Spleen (tissue), 11 donors: ENCODE data around the gene MYOZ2. TPM values are rescaled to one million over a fixed set of nuclear protein-coding genes. Genes with fewer than 3 reads are reported as not detected.

Experiments used
- DNase-seq: peaks from one replicate; pipeline ENCODE4 v3.0.0-alpha.2; 2020
- H3K27ac ChIP-seq, 8 donors: fragments of 200-600 bp; sonication (generic) in 7 of 8; 1 replicate in 4 of 8; 2 replicates in 4 of 8; pipeline versions ENCODE4 v1.5.0 to v1.8.0; 2016 to 2021; ENCODE audit warnings: inconsistent platforms in 4 of 8, mild to moderate bottlenecking in 4 of 8, moderate library complexity in 1 of 8
- H3K27me3 ChIP-seq, 7 donors: fragments of 200-600 bp; sonication (generic) in 6 of 7; replicated peaks in 1 of 7; 1 replicate in 4 of 7; 2 replicates in 3 of 7; pipeline versions ENCODE4 v1.5.0 to v1.8.0; 2016 to 2021; ENCODE audit warnings: inconsistent platforms in 3 of 7, mild to moderate bottlenecking in 1 of 7
- H3K36me3 ChIP-seq, 6 donors: fragments of 200-600 bp; sonication (generic) in 5 of 6; 1 replicate in 4 of 6; 2 replicates in 2 of 6; pipeline versions ENCODE4 v1.5.0 to v1.8.0; 2016 to 2021; ENCODE audit warnings: inconsistent platforms in 2 of 6
- H3K4me1 ChIP-seq, 6 donors: fragments of 200-600 bp; sonication (generic) in 5 of 6; 1 replicate in 3 of 6; 2 replicates in 3 of 6; pipeline versions ENCODE4 v1.5.0 to v1.8.0; 2016 to 2021; ENCODE audit warnings: inconsistent platforms in 3 of 6
- H3K4me3 ChIP-seq, 8 donors: fragments of 200-600 bp; sonication (generic) in 7 of 8; 1 replicate in 4 of 8; 2 replicates in 4 of 8; pipeline versions ENCODE4 v1.5.0 to v1.8.0; 2016 to 2021; ENCODE audit warnings: inconsistent platforms in 4 of 8, mild to moderate bottlenecking in 4 of 8, moderate library complexity in 2 of 8
- H3K9me3 ChIP-seq, 8 donors: fragments of 200-600 bp; sonication (generic) in 7 of 8; 1 replicate in 4 of 8; 2 replicates in 4 of 8; pipeline versions ENCODE4 v1.5.0 to v1.8.0; 2016 to 2021; ENCODE audit warnings: inconsistent platforms in 4 of 8
- CTCF ChIP-seq, 11 experiments: fragments of 200-600 bp in 7 of 11; fragments of 450-650 bp in 4 of 11; sonication (generic) in 4 of 11; IDR thresholded peaks in 8 of 11; conservative IDR thresholded peaks in 3 of 11; 1 replicate in 7 of 11; 2 replicates in 4 of 11; pipeline versions ENCODE4 v1.4.0 to v1.8.0; 2016 to 2021; ENCODE audit warnings: antibody characterized with exemption in 11 of 11, inconsistent platforms in 4 of 11, mild to moderate bottlenecking in 1 of 11
- POLR2A ChIP-seq, 3 donors: fragments of 450-650 bp; IDR thresholded peaks; one replicate each; pipeline ENCODE4 v1.5.1; 2017; ENCODE audit warnings: antibody characterized with exemption in 3 of 3, mild to moderate bottlenecking in 1 of 3
- POLR2AphosphoS5 ChIP-seq, 3 donors: sonication (generic); formaldehyde crosslinking; IDR thresholded peaks; one replicate each; pipeline ENCODE4 v1.5.1; 2017; ENCODE audit warnings: antibody characterized with exemption in 3 of 3
- WGBS, 5 donors: extraction: QIAGEN DNeasy Blood & Tissue Kit in 3 of 5; methylation state at CpG; one replicate each; pipeline versions ENCODE4 v1.1.5 to v1.1.7; 2013 to 2018; 5-methylcytosine and 5-hydroxymethylcytosine counted together
- intact Hi-C: fragments of 100-400 bp; cut with DNase I; formaldehyde crosslinking; loops from one replicate; pipeline ENCODE4 v1.15.0; 2023; ENCODE audit warnings: low total_unique reads
- polyA plus RNA-seq, 3 donors: library from polyadenylated mRNA; stranded (reverse); fragments of 200-250 nt; gene quantifications; one replicate each; pipeline ENCODE4 v1.2.1, GENCODE V29; 2013
- total RNA-seq, 7 donors: library from RNA; depleted of rRNA in 3 of 7; stranded (reverse); fragments of >200 nt in 3 of 7; fragmentation: NEBNext Ultra II Directional in 4 of 7; extraction: Animal tissue kit (Norgen Biotek cat#: 25700) in 4 of 7; gene quantifications; one replicate each; pipeline versions ENCODE4 v1.1.0 to v1.2.1, GENCODE V29; 2016 to 2021
- donor health status: healthy with polysubstance abuse.
- donor health status: DM: no; HTN: no; CAD: no; lungs with moderate emphysema.
- donor health status: DM: no; HTN: no; CAD: no.
- donor health status: Bipolar disorder and iron deficiency.
- donor health status: healthy.
- donor health status: DM: no; HTN: no; CAD: no.
- donor health status: DM: yes; HTN: yes; CAD: no.

MYOZ2 gene
- total and polyA plus RNA-seq, 10 donors, result 0.26 to 0.54 (median 0.41) TPM; not detected in 1

GRCh38 chr4:119125931-119126330, 9.7 kb upstream of the MYOZ2 start:
- intact Hi-C loops, result no loop called here
- H3K4me1 ChIP-seq, result peaks cover 0 to 9% (median 3%) of the 10 kb centered on the region in 6 donors
- no peak for DNase-seq
- no peak overlapping the region for H3K27ac ChIP-seq
- TF ChIP-seq POLR2AphosphoS5 (IDR thresholded peaks at IDR 0.05), result no peak
- no peak for TF ChIP-seq CTCF (IDR thresholded peaks at IDR 0.05 in 8 of 11, conservative IDR thresholded peaks at IDR 0.05 in 3 of 11)
- TF ChIP-seq POLR2A (IDR thresholded peaks at IDR 0.05), result no peak
- no peaks in the 10 kb centered on the region for H3K27me3 ChIP-seq
- no peaks in the 10 kb centered on the region for H3K9me3 ChIP-seq
- no peaks in the 10 kb centered on the region for H3K36me3 ChIP-seq
- no peak overlapping the region for H3K4me3 ChIP-seq

- Histone ChIP-seq H3K27ac (no peak overlapping the region), H3K4me3 (no peak overlapping the region), H3K27me3 (no peaks in the 10 kb centered on the region), H3K4me1 (peaks cover 0 to 9% (median 3%) of the 10 kb centered on the region in 6 donors), H3K9me3 (no peaks in the 10 kb centered on the region), H3K36me3 (no peaks in the 10 kb centered on the region)
- no peak for DNase-seq
- TF ChIP-seq CTCF (IDR thresholded peaks at IDR 0.05 in 8 of 11, conservative IDR thresholded peaks at IDR 0.05 in 3 of 11) (no peak), POLR2A (IDR thresholded peaks at IDR 0.05) (no peak), POLR2AphosphoS5 (IDR thresholded peaks at IDR 0.05) (no peak)
- WGBS, 5 donors, result 60 to 87% (median 76%) methylated on average over 3 of the region's 3 CpGs
- intact Hi-C loops, result no loop called here
Observed at GRCh38 chr4:119128148-119128547, 7.5 kb upstream of the MYOZ2 start.

DNA sequence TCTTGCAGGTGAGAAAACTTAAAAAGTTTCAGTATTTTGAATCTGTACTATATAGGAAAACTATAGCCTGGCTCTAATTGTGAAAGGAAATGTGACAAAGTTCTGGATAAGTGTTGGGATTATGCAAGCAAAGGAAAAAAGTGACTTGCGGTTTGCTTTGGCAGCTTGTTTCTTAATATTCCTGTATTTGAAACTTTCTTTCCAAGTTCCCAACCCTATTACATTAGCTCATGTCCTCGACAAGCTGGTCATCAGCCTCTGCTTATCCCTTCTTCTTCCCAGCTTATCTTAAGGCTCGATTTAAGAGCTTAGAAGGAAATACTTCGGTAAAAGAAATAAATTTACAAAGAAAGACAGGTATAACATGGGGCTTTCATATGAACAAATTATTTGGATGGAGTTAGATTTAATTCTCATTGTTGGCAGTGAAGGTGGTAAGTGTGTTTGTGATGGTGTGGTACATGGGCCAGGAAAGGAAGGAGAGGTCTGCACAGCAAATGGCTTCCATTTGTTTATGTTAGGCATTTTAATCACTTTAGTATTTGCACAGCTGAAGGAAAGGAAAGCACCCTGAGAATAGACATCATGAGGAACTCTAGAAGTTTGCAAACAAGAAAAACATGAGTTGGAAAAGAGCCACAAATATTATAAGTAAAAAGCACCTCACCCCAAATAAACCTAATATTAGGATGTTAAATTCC, 5.1 kb upstream of the MYOZ2 start:
- TF ChIP-seq CTCF (IDR thresholded peaks at IDR 0.05 in 8 of 11, conservative IDR thresholded peaks at IDR 0.05 in 3 of 11) (no peak), POLR2A (IDR thresholded peaks at IDR 0.05) (no peak), POLR2AphosphoS5 (IDR thresholded peaks at IDR 0.05) (no peak)
- Histone ChIP-seq H3K27ac (no peak overlapping the region), H3K4me3 (no peak overlapping the region), H3K27me3 (no peaks in the 10 kb centered on the region), H3K9me3 (no peaks in the 10 kb centered on the region), H3K4me1 (no peaks in the 10 kb centered on the region), H3K36me3 (no peaks in the 10 kb centered on the region)
- WGBS, 5 donors, result 72 to 97% (median 78%) methylated on average over 4 of the region's 4 CpGs
- DNase-seq, result no peak
- intact Hi-C loops, result no loop called here

DNA sequence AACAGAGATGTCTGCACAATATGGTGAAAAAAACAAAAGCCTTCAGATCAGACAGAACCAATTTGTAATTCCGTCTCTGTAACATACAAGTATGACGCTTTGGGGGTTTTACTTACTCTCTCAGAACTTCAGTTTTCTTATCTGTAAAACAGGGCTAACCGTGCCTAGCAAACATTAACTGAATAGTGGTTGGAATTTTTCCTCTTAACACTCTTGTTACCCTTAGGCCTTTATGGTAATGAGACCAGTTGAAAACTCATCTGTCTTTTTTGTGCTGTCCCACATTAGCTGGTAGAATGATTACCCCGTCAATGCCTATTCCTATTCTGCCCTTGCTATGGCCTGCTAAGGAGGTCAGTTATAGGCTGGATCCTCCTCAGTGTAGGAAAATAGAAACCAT, 4.5 kb upstream of the MYOZ2 start:
- no peak for DNase-seq
- Histone ChIP-seq H3K4me3 (no peak overlapping the region), H3K4me1 (no peaks in the 10 kb centered on the region), H3K36me3 (no peaks in the 10 kb centered on the region), H3K9me3 (no peaks in the 10 kb centered on the region), H3K27me3 (no peaks in the 10 kb centered on the region), H3K27ac (no peak overlapping the region)
- TF ChIP-seq POLR2A (IDR thresholded peaks at IDR 0.05) (no peak), CTCF (IDR thresholded peaks at IDR 0.05 in 8 of 11, conservative IDR thresholded peaks at IDR 0.05 in 3 of 11) (no peak), POLR2AphosphoS5 (IDR thresholded peaks at IDR 0.05) (no peak)
- 89 to 98% (median 96%) methylated on average over 4 of the region's 4 CpGs for WGBS, 5 donors
- intact Hi-C loops, result no loop called here
